Measurements from ENCODE around the gene DDX54. TPM values are rescaled to one million over a fixed set of nuclear protein-coding genes. Genes with fewer than 3 reads are reported as not detected.

DDX54 gene
- total RNA-seq, 2 donors from 2014 or later: 52.7 TPM

DNA sequence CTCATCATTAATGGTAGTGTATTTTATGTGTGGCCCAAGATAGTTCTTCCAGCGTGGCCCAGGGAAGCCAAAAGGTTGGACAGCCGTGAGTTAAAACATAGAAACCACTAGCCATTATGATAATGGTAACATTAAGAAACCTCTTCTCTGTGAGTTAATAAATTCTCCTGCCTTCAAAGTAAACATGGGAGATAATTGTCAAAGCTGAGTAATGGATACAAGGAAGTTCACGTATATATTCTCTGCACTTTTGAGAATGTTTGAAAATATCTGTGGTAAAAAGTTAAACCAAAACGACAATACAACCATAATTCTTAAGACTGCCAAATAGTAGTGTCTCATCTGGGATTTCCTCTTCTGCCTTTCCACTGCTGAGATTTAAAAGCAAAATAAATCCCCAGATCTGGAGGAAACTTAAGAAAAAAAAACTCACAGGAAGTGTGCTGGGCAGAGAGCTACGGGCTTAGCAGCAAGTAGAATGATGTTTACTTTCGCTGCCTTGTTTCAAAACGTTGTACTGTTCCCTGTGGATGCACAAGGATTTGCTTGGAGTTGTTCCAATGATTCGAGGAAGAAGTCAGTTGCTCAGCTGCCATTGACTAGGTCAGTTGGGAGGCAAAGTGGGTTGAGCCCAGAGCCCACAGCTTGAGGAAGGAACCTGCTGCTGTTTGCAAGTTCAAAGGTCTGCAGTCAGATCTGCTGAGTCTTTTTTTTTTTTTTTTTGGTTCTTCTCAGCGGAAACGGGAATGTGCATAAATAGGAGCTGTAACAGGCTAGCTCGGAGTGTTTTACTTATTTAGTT, 37.7 kb upstream of the DDX54 start:
- Histone ChIP-seq H3K4me3 (no peak overlapping the region), H3K27ac (peak overlapping the region; percentile 92 to 97 (median 94)), H3K27me3 (no peaks in the 10 kb centered on the region), H3K9me3 (no peaks in the 10 kb centered on the region), H3K36me3 (replicated peaks in 1 of 2; ENCODE audit: insufficient read depth in 1 of 2, low read depth in 2 of 2) (no peaks in the 10 kb centered on the region), H3K4me1 (peaks cover 34% of the 10 kb centered on the region)
- ATAC-seq (peak; percentile 28), DNase-seq (peak; percentile 77 to 94 (median 89))
- intact Hi-C loops (cut with DNase I): no loop called here
- TF ChIP-seq POLR2A (IDR thresholded peaks at IDR 0.05): peak in 2 of 3 donors; percentile 39 to 55
- TF ChIP-seq, protein P1, sequence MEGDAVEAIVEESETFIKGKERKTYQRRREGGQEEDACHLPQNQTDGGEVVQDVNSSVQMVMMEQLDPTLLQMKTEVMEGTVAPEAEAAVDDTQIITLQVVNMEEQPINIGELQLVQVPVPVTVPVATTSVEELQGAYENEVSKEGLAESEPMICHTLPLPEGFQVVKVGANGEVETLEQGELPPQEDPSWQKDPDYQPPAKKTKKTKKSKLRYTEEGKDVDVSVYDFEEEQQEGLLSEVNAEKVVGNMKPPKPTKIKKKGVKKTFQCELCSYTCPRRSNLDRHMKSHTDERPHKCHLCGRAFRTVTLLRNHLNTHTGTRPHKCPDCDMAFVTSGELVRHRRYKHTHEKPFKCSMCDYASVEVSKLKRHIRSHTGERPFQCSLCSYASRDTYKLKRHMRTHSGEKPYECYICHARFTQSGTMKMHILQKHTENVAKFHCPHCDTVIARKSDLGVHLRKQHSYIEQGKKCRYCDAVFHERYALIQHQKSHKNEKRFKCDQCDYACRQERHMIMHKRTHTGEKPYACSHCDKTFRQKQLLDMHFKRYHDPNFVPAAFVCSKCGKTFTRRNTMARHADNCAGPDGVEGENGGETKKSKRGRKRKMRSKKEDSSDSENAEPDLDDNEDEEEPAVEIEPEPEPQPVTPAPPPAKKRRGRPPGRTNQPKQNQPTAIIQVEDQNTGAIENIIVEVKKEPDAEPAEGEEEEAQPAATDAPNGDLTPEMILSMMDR (IDR thresholded peaks at IDR 0.05): peak in 4 of 7 experiments; percentile 18 to 33 (median 28)
- WGBS, 2 donors: 5 to 7% methylated on average over 11 of the region's 11 CpGs

DNA sequence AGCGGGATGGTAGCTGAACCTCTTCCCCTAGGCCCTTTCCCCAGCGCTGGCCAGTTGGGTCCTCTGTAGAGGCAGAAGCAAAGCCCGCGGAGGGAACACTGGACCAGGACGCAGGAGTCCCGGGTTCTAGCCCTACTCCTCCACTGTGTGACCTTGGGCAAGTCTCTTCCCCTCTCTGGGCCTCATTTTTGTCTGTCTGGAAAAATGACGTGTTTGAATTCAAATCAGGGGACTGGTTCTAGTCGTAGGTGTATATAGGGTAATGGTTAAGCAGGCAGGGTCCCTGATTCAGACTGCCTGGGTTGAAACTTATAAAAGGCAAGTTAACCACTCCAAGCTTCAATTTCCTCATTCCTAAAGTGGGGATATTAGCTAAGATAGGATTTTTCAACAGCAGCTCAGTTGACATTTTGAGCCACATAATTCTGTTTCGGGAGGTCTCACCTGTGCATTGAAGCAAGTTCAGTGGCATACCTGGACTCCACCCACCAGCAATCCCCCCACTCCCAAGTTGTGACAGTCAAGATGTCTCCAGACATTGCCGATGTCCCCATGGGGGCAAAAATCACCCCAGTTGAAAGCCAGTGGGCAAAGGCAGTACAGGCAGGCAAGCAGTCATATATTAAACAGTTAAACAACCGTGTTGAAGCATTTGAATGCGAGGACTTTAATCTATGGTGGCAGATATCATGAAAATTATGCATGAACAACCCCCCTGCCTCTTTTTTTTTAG, 36.9 kb upstream of the DDX54 start:
- intact Hi-C loops (cut with DNase I): no loop called here
- Histone ChIP-seq H3K27me3 (no peaks in the 10 kb centered on the region), H3K27ac (peak overlapping the region; percentile 92 to 97 (median 94)), H3K4me1 (peaks cover 33% of the 10 kb centered on the region), H3K4me3 (peak overlapping the region; percentile 46 to 94), H3K9me3 (no peaks in the 10 kb centered on the region), H3K36me3 (replicated peaks in 1 of 2; ENCODE audit: insufficient read depth in 1 of 2, low read depth in 2 of 2) (no peaks in the 10 kb centered on the region)
- no peak for DNase-seq
- 4 to 6% methylated on average over 12 of the region's 12 CpGs for WGBS, 2 donors
- TF ChIP-seq, protein P1 (IDR thresholded peaks at IDR 0.05): no peak
- no peak for TF ChIP-seq POLR2A (IDR thresholded peaks at IDR 0.05)
- no peak for ATAC-seq

DNA sequence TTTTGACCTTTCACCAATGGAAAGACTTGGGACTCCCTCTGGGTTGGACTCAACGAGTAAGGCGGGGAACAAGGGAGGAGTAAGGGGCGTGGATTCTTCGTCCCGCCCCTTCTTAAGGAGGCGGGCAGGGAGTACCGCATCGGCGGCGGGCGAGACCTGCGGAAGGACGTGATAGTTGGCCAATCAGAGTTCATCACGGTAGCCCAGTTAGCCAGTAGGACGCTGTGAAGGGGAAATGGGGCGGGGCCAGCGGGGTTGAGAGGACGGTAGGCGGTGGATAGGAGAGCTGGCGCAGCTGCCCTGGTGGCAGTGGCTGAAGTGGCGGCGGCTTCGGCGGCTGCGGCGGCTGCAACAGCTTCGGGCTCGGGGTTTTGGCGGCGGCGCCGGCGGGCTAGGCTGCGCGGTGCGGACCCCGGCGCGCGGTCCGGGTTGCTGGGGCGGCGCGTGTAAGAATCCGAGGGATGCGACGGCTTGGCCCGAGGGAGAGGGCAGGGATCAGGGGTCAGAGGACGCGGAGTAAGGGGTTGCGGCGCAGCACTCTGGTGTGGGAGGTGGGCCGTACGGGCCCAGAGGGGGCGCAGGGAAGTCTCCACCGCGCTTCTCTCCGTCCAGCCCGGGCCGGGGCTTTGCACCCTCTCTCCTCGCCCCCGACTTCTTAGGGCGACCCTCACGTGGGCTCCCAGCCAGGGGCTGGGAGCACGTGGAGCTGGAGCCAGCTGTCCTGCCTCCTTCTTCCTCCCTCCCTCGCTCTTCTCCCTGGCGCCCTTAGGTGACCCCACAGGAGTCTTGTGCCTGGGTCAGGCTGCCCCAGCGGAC, 36.1 kb upstream of the DDX54 start, which contains the start of gene TPCN1:
TPCN1 (plus strand) TSS at position 284 of the 816 bp plus-strand sequence. CDS start 5,389 bp downstream, outside the sequence.
- peak; percentile 100 for DNase-seq
- ATAC-seq: peak; percentile 93
- peak within 1 kb of the TSS; percentile 46 to 94 for H3K4me3 ChIP-seq
- peak within 1 kb of the TSS; percentile 92 to 97 (median 94) for H3K27ac ChIP-seq
- intact Hi-C loops (cut with DNase I): no loop called here
- TF ChIP-seq, protein P1 (IDR thresholded peaks at IDR 0.05): peak in 3 of 7 experiments; percentile 22 to 27 (median 27)
- TF ChIP-seq POLR2A (IDR thresholded peaks at IDR 0.05): peak; percentile 98 to 99 (median 99)
- H3K36me3 ChIP-seq (replicated peaks in 1 of 2; ENCODE audit: insufficient read depth in 1 of 2, low read depth in 2 of 2): no peaks in the 10 kb centered on the region
- WGBS, 2 donors: 0% methylated on average over 14 to 68 of the region's 68 CpGs
- H3K9me3 ChIP-seq: no peaks in the 10 kb centered on the region
- H3K27me3 ChIP-seq: no peaks in the 10 kb centered on the region
- H3K4me1 ChIP-seq: peaks cover 33% of the 10 kb centered on the region

DNA sequence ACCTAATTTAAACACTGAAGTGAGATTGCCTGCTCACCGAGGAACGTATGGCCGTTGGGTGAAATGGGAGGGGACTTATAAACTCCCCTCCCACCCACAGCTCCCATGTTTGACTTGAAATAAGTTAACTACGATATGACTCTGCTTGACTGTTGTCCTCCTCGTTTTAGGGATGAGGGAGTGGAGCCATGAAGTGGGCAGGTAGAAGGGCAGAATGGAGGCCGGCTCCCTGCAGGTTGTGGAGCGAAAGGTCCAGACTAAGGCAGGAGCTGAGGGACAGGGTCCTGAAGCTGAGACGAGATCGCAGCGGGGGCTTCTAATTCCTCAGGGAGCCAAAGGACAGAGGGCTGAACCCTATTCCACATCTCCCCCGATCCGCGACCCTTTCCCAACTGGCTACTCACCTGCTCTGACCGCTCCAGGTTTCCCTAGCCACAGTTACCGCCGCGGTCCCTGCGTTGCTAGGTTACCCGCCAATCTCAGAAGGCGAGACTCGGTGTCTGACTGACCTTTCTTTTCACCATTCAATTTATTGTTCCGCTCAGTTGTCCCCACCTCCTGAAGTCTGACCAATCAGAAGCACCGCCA, 35.4 kb upstream of the DDX54 start:
- WGBS, 2 donors: 1 to 2% methylated on average over 23 of the region's 23 CpGs

More for the DNA sequence above, 35.4 kb upstream of the DDX54 start:
- H3K4me1 ChIP-seq: peaks cover 33% of the 10 kb centered on the region
- no peaks in the 10 kb centered on the region for H3K27me3 ChIP-seq
- H3K9me3 ChIP-seq: no peaks in the 10 kb centered on the region
- TF ChIP-seq, protein P1 (IDR thresholded peaks at IDR 0.05): no peak
- peak overlapping the region in 3 of 4 donors; percentile 38 to 58 (median 54) for H3K27ac ChIP-seq
- ATAC-seq (no peak), DNase-seq (no peak)
- H3K36me3 ChIP-seq (replicated peaks in 1 of 2; ENCODE audit: insufficient read depth in 1 of 2, low read depth in 2 of 2): no peaks in the 10 kb centered on the region
- H3K4me3 ChIP-seq: peak overlapping the region; percentile 6 to 10
- intact Hi-C loops (cut with DNase I): no loop called here

Measured in body of pancreas (tissue), 4 donors.